HUES48 (cell line): ENCODE measurements around the gene PTGDR2.

Experiments
- H3K27ac ChIP-seq: one replicate; pipeline ENCODE4 v1.7.0; 2013; ENCODE audit warnings: low read depth, low read length, inconsistent platforms
- H3K27me3 ChIP-seq: 2 replicates; pipeline ENCODE4 v1.6.1; 2013; ENCODE audit warnings: mild to moderate bottlenecking, low read length; ENCODE audit not compliant: control insufficient read depth, insufficient read depth
- H3K36me3 ChIP-seq: 2 replicates; pipeline ENCODE4 v1.6.1; 2013; ENCODE audit warnings: low read length; ENCODE audit not compliant: control insufficient read depth, insufficient read depth
- H3K4me1 ChIP-seq: 2 replicates; pipeline ENCODE4 v1.6.1; 2013; ENCODE audit warnings: mild to moderate bottlenecking, low read length; ENCODE audit not compliant: control insufficient read depth, insufficient read depth
- H3K4me3 ChIP-seq: 2 replicates; pipeline ENCODE4 v1.5.1; 2013; ENCODE audit warnings: mild to moderate bottlenecking, low read depth, low read length
- H3K9ac ChIP-seq: 2 replicates; pipeline ENCODE4 v1.6.1; 2013; ENCODE audit warnings: mild to moderate bottlenecking, low read depth, low read length, moderate library complexity
- H3K9me3 ChIP-seq: 2 replicates; pipeline ENCODE4 v1.6.1; 2013; ENCODE audit warnings: low read length; ENCODE audit not compliant: control insufficient read depth, insufficient read depth

The PTGDR2 gene

DNA sequence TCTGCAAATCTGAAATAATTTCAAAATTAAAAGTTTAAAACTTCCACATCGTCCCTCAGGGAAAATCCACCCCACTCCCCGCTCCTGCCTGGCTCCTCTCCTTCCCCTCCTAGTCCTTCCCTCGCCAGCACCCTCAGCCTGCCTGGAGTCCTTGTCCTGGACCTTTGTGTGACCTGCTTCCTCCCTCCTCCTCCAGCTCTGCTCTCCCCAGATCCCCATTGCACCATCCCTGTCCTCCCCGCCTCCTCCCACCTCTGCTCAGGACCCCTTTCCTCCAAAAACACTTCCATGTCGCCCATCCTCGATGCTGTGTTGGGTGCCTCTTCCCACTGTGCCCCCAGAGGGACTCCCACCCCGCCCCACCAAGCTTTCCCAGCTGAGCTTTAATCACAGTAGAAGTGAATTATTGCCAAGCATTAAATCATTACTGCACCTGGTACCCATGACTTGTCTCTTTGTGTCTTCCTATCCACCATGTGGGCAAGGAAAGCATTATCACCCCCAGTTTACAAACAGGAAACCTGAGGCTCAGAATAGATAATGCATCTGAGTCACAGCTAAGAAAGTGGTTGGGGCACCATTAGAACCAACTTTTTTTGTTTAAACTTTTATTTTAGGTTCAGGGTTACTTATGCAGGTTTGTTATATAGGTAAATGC lies 9.2 kb upstream of the PTGDR2 start:
- no peak overlapping the region for H3K9ac ChIP-seq
- H3K36me3 ChIP-seq, result no peaks in the 10 kb centered on the region
- H3K9me3 ChIP-seq, result no peaks in the 10 kb centered on the region
- H3K4me1 ChIP-seq, result no peaks in the 10 kb centered on the region
- H3K27me3 ChIP-seq, result no peaks in the 10 kb centered on the region
- no peak overlapping the region for H3K27ac ChIP-seq
- no peak overlapping the region for H3K4me3 ChIP-seq

DNA sequence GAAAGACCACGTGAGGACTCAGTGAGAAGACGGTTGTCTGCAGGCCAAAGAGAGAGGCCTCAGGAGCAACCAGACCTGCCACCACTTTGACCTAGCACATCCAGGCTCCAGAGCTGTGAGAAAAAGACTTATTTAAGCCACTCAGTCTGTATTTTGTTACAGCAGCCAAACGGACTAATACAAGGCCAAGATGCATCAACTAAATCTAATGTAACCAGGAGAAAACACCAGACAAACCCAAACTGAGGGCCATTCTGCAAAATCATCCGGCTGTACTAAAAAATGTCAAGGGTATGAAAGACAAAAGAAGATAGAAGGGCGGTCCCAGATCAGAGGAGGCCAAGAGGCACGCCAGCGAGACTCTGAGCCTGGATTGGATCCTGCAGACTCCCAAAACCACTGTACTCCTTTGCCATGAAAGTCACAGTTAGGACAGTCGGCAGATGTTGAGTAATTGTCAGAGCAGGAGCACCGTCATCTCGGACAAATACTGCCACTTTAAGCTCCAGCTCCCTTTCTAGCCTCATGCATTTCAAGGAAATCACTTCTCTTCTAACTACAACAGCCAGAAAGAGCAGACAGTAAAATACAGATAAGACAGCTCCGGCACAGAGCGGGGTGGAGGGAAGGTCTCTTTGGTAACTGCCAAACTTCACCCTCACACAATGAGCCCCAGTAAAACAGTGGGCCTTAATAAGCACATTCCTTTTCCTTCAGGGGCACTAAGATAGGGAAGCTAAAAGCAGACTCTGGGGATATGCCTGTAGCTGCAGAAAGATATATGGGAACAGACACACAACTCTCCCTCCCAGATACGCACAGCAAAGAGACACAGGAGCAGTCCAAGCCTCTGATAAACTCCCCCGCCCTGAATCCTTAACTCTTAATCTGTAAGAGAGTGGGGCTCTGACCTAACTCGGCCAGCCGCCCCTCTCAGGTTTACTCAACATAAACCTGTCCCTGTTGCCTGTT lies 8.1 kb upstream of the PTGDR2 start:
- no peaks in the 10 kb centered on the region for H3K4me1 ChIP-seq

DNA sequence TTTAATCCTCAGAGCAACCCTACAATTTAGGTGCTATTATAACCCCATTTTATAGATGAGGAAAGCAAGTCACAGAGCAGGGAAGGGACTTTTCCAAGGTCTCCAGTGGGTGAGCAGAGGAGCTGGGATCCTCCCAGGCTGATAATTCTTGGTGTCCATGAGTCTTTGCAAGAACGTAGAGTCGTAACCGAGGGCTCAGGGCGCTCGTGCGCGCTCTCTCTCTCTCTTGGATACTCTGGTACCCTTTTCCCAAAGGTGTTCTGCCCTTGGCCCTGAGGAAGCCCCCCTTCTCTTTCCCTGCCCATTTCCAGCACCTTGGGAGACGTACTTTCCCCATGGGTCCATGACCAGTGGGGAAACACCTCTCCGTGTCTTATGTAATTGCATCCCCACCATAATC lies 6.4 kb upstream of the PTGDR2 start:
- Histone ChIP-seq H3K9ac (no peak overlapping the region), H3K36me3 (no peaks in the 10 kb centered on the region), H3K27ac (no peak overlapping the region), H3K4me1 (no peaks in the 10 kb centered on the region), H3K4me3 (no peak overlapping the region), H3K9me3 (no peaks in the 10 kb centered on the region), H3K27me3 (no peaks in the 10 kb centered on the region)

More for the DNA sequence above, 8.1 kb upstream of the PTGDR2 start:
- Histone ChIP-seq H3K27me3 (no peaks in the 10 kb centered on the region), H3K36me3 (no peaks in the 10 kb centered on the region), H3K4me3 (no peak overlapping the region), H3K9me3 (no peaks in the 10 kb centered on the region), H3K9ac (no peak overlapping the region), H3K27ac (no peak overlapping the region)

DNA sequence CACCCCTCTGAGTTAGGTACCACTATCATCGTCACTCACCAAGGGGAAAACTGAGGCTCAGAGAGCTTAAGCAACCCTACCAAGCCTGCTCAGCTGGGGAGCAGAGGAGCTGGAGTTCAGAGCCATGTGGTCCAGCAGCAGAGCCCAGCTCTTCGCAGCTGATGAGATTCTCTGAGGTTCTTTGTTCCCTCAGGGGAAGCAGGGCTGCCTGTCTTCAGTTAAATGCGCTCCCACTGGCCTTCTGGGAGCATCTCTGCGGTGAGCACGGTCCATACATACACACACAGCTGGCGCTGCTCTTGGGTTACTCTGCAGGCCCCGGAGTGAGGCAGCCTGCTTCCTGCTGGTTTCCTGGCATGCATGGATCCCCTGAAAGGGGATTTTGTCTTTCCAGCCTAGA lies 5.2 kb upstream of the PTGDR2 start:
- Histone ChIP-seq H3K27me3 (no peaks in the 10 kb centered on the region), H3K9ac (no peak overlapping the region), H3K27ac (no peak overlapping the region), H3K4me3 (no peak overlapping the region), H3K36me3 (no peaks in the 10 kb centered on the region), H3K9me3 (no peaks in the 10 kb centered on the region), H3K4me1 (no peaks in the 10 kb centered on the region)

DNA sequence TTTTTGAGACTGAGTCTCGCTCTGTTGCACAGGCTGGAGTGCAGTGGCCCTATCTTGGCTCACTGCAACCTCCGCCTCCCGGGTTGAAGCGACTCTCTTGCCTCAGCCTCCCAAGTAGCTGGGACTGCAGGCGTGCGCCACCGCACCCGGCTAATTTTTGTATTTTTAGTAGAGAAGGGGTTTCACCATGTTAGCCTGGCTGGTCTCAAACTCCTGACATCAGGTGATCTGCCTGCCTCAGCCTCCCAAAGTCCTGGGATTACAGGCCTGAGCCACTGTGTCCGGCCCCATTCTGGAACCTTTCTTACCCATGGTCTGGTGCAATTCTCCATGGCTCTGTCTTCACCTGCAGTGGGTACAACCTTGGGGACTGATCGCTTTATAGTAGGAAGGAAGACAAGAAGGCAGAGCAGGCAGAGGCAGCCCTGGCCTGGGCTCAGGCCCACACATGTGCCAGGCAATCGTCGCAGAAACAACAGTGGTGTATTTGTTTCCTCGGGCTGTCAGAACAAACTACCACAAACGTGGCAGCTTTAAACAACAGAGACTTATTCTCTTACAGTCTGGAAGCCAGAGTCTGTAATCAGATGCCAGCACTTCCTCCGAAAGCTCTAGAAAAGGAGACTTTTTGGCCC lies 4.0 kb upstream of the PTGDR2 start:
- peaks cover 9% of the 10 kb centered on the region for H3K27me3 ChIP-seq
- no peak overlapping the region for H3K9ac ChIP-seq
- H3K36me3 ChIP-seq, result no peaks in the 10 kb centered on the region
- no peak overlapping the region for H3K27ac ChIP-seq
- no peaks in the 10 kb centered on the region for H3K4me1 ChIP-seq
- no peak overlapping the region for H3K4me3 ChIP-seq
- no peaks in the 10 kb centered on the region for H3K9me3 ChIP-seq

DNA sequence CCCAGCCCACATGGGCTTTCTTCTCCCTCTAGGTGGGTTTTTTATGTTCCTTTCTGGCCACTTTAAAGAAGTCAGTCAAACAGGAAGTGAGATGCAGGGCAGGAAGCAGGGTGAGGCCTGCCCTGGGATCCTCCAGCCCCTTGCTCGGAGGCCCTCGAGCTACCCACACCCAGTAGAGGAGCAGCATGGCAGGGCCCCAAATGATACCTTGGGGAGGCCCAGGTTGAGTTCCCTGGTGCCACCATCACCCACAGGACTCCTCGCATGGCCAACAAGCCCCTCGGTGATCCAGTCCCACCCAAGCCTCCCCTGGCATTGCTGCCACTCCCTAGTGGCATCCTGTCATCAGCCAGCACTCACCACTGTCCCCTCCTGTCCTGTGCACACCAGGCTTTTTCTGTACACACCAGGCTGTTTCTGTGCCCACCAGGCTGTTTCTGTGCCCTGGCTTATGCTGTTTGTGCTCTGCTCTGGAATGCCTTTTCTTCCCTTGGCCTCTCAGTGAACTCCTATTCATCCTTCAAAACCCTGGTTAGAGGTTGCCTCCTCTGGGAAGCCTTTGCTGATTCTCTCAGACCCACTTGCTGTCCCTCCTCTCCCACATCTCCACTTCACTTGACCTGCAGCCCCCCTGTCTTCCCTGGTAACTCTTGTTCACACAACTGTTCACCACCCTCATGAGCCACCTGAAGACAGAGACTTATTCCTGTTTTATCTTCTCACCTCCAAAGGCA lies 3.1 kb upstream of the PTGDR2 start:
- Histone ChIP-seq H3K9me3 (no peaks in the 10 kb centered on the region), H3K27ac (no peak overlapping the region), H3K9ac (no peak overlapping the region), H3K27me3 (peaks cover 18% of the 10 kb centered on the region), H3K36me3 (no peaks in the 10 kb centered on the region), H3K4me3 (no peak overlapping the region), H3K4me1 (no peaks in the 10 kb centered on the region)

DNA sequence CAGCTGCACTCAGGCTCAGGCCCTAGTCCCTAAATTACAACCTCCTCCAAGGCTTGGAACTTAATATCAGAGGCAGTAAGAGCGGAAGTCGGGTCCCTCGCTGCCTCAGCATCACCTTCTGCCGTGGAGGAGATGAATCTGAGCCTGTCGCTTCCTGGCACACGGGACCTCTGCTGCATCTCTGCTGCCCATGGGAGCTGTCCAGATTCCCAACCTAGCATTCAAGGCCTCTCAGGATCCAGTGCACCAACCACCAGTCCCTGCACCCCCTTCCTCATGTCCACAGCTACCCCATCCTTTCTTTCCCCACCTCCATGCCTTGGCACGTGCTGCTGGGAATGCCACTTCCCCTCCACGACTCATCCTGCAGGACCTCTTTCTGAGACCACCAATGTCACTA lies 2.5 kb upstream of the PTGDR2 start:
- Histone ChIP-seq H3K36me3 (no peaks in the 10 kb centered on the region), H3K9ac (no peak overlapping the region)

DNA sequence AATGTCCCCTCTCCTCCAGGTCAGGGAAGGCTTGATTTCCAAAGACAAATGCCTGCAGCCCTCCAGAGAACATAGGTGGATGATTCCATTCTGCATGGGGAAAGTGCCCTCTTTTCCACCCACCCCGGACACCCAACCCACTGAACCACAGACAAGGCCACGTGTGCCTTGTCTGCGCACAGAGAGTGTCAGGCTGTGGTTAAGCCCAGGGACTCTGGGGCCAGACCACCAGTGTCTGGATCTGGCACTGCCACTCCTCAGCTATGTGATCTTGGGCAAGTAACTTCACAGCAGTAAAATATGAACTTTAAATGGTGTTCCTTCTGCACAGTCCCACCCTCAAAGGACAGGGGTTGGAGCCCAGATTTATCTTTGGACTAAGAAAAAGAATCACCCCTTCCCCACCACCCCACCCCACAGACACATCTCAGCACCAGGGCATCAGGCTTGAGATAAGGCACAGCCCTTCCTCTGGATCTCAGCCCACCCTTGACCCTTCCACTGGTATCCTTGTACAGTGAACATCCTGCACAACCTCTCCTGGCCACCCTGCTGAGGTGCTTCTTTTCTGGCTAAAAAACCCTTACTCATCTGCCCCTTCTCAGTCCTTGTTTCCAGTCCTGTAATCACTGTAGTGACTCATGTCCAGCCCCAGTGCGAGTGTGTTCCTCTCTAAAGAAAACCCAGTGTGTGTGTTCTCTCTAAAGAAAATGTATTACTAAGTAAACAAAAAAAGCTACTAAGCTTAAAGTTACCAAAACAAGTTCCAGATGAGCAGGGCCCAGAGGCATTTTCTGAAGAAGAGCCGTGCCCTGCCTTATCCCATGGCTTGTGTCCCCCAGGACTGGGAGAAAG lies 1.9 kb upstream of the PTGDR2 start:
- Histone ChIP-seq H3K9ac (no peak overlapping the region), H3K27ac (no peak overlapping the region), H3K9me3 (no peaks in the 10 kb centered on the region), H3K27me3 (peaks cover 31% of the 10 kb centered on the region), H3K4me3 (no peak overlapping the region), H3K36me3 (no peaks in the 10 kb centered on the region), H3K4me1 (no peaks in the 10 kb centered on the region)

More for the DNA sequence above, 2.5 kb upstream of the PTGDR2 start:
- Histone ChIP-seq H3K9me3 (no peaks in the 10 kb centered on the region), H3K27ac (no peak overlapping the region), H3K27me3 (peaks cover 24% of the 10 kb centered on the region), H3K4me3 (no peak overlapping the region), H3K4me1 (no peaks in the 10 kb centered on the region)

DNA sequence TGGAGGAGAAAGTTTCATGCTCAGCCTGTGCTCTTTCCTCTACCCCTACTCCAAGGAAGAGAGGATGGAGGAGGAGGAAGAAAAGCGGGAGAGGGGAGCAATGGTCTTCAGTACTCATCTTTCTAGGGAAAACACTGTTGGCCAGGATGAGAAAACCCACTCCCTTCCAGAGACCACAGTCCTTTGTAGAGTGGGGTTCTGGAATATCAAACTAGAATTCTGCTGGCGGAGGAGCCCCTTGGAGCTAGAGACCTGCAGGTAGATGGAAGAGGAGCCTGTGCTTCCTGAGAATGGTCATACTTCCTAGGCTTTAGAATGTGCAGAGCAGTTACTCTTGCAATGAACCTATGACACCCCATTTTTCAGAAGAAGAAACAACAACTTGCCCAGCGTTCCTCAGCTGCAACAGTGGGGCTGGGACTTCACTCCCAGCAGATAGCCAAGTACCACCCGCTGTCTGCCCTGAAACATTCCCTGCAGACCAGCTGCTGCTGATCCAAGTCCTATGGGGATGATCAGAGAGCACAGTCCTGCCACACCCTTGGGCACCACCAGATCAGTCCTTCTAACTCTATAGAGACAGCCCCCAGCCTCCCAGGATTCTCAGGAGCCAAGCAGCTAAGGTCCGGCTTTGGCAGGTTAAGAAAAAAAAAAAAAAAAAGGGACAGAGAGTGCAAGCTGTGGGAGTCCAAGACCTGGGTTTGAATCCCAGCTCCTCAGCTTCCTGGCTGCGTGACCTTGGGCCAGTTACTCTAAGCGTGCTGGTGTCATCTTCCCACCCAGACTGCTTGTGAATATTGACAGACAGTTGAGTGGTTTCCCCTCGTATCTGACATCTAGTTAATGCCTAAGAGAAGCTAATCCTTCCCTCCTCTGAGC lies 664 bp downstream of the PTGDR2 start:
- peaks cover 32% of the 10 kb centered on the region for H3K27me3 ChIP-seq
- peaks cover 6% of the 10 kb centered on the region for H3K4me1 ChIP-seq
- H3K27ac ChIP-seq, result no peak overlapping the region
- peaks cover 15% of the 10 kb centered on the region for H3K36me3 ChIP-seq
- no peak overlapping the region for H3K4me3 ChIP-seq
- no peaks in the 10 kb centered on the region for H3K9me3 ChIP-seq
- H3K9ac ChIP-seq, result no peak overlapping the region
